GM12878 (cell line): ENCODE data around the gene IL1R2.

Experiments
- CBFB ChIP-seq: IDR thresholded peaks from 2 replicates; pipeline ENCODE4 v1.6.1; 2016; ENCODE audit warnings: antibody characterized with exemption, low read depth
- CTCF ChIP-seq, 3 experiments: IDR thresholded peaks in 2 of 3; conservative IDR thresholded peaks in 1 of 3; 2 replicates each; pipeline ENCODE4 v1.5.1; 2011; ENCODE audit warnings: low read depth in 3 of 3, low read length in 3 of 3, mild to moderate bottlenecking in 3 of 3, control low read depth in 2 of 3, moderate library complexity in 2 of 3, inconsistent platforms in 1 of 3, mixed read lengths in 1 of 3; ENCODE audit not compliant: control insufficient read depth in 2 of 3, insufficient read depth in 1 of 3; ENCODE audit errors: extremely low read depth in 1 of 3
- NR2C2 ChIP-seq: IDR thresholded peaks from 2 replicates; pipeline ENCODE4 v1.6.1; 2011; ENCODE audit warnings: borderline replicate concordance, low read depth; ENCODE audit not compliant: control insufficient read depth, insufficient read length

GRCh38 chr2:101948625-101949155 lies 43.1 kb upstream of the IL1R2 start:
- TF ChIP-seq NR2C2 (no peak), CTCF (IDR thresholded peaks at IDR 0.05 in 2 of 3, conservative IDR thresholded peaks at IDR 0.05 in 1 of 3; ENCODE audit: control insufficient read depth in 2 of 3, extremely low read depth in 1 of 3, insufficient read depth in 1 of 3, low read depth in 3 of 3, low read length in 3 of 3) (no peak), CBFB (no peak)
